ENCODE measurements around the gene LPCAT4. TPM values are rescaled to one million over a fixed set of nuclear protein-coding genes. Genes with fewer than 3 reads are reported as not detected.

Gene LPCAT4
- total RNA-seq, 4 donors from 2014 or later = 52.8 to 268 (median 108) TPM

GRCh38 chr15:34314491-34315490 is 52.2 kb downstream of the LPCAT4 start:
- TF ChIP-seq POLR2A (IDR thresholded peaks at IDR 0.05) = no peak
- no peak for TF ChIP-seq CTCF (IDR thresholded peaks at IDR 0.05)

GRCh38 chr15:34311563-34311962 is 55.4 kb downstream of the LPCAT4 start:
- Histone ChIP-seq H3K4me3 (no peak overlapping the region), H3K27me3 (no peaks in the 10 kb centered on the region), H3K9me3 (no peaks in the 10 kb centered on the region), H3K4me1 (peaks cover 0 to 3% (median 0%) of the 10 kb centered on the region in 4 donors), H3K27ac (no peak overlapping the region), H3K36me3 (no peaks in the 10 kb centered on the region)
- no peak for DNase-seq
- no peak for TF ChIP-seq CTCF (IDR thresholded peaks at IDR 0.05)
- no peak for TF ChIP-seq POLR2A (IDR thresholded peaks at IDR 0.05)

More at GRCh38 chr15:34314491-34315490, 52.2 kb downstream of the LPCAT4 start:
- no peak for DNase-seq
- Histone ChIP-seq H3K36me3 (no peaks in the 10 kb centered on the region), H3K4me1 (peaks cover 0 to 18% (median 0%) of the 10 kb centered on the region in 4 donors), H3K27ac (no peak overlapping the region), H3K4me3 (no peak overlapping the region), H3K9me3 (no peaks in the 10 kb centered on the region), H3K27me3 (no peaks in the 10 kb centered on the region)

Small RNAs within 50 kb of the gene (small RNA-seq; reads per million reads assigned to genes)
- gene MIR1233-1 (0 reads per million in 2 donors), gene RF00019 (0 reads per million in 2 donors)

Other genes starting within 250 kb of the LPCAT4 start
- 10 to 100 TPM; 40.6 to 76.7 (median 50.1) TPM for gene KATNBL1, start 157.1 kb downstream of the LPCAT4 start, total RNA-seq
- gene EMC4, start 142.2 kb downstream of the LPCAT4 start, total RNA-seq = 100 to 1,000 TPM in 1 of 4 donors, 10 to 100 TPM in 3; 33.0 to 105 (median 64.0) TPM
- gene SLC12A6, start 29.4 kb downstream of the LPCAT4 start, total RNA-seq = 100 to 1,000 TPM in 1 of 4 donors, 10 to 100 TPM in 3; 48.7 to 111 (median 54.1) TPM
- 100 to 1,000 TPM in 2 of 4 donors, 10 to 100 TPM in 2; 56.2 to 143 (median 96.3) TPM for gene NOP10, start 24.1 kb downstream of the LPCAT4 start, total RNA-seq
- gene NUTM1, start 23.9 kb downstream of the LPCAT4 start, total RNA-seq = not detected
- gene GOLGA8A, start 70.6 kb upstream of the LPCAT4 start, total RNA-seq = 100 to 1,000 TPM in 2 of 4 donors, 10 to 100 TPM in 2; 23.6 to 153 (median 93.3) TPM
- 100 to 1,000 TPM; 152 to 781 (median 264) TPM for gene GOLGA8B, start 216.5 kb upstream of the LPCAT4 start, total RNA-seq

Measured in Peyer's patch (tissue), 4 donors.